K562 (cell line): ENCODE data around the gene MKRN1. TPM values are rescaled to one million over a fixed set of nuclear protein-coding genes. Genes with fewer than 3 reads are reported as not detected.

Experiments
- ATF1 ChIP-seq, 2 experiments: fragments of 450-650 bp in 1 of 2; IDR thresholded peaks; 2 replicates each; pipeline ENCODE4 v1.6.1; 2016; ENCODE audit warnings: missing compliant biosample characterization in 1 of 2, missing genetic modification characterization in 1 of 2
- BHLHE40 ChIP-seq: IDR thresholded peaks from 2 replicates; pipeline ENCODE4 v1.6.1; 2011; ENCODE audit warnings: low read length, improper control_type of control experiment
- CBFB ChIP-seq: sonication (generic); formaldehyde crosslinking; IDR thresholded peaks from 2 replicates; pipeline ENCODE4 v1.4.0; 2020; ENCODE audit warnings: mild to moderate bottlenecking, missing genetic modification reagents
- CCNT2 ChIP-seq: IDR thresholded peaks from 2 replicates; pipeline ENCODE4 v1.6.1; 2011; ENCODE audit warnings: borderline replicate concordance, low read depth, mild to moderate bottlenecking, moderate library complexity, mixed read lengths, low read length; ENCODE audit not compliant: insufficient read length; ENCODE audit errors: extremely low read depth
- CHCHD3 ChIP-seq: fragments of 250-450 bp; sonication (Bioruptor Pico); IDR thresholded peaks from 2 replicates; pipeline ENCODE4 v2.1.2; 2022; ENCODE audit warnings: mild to moderate bottlenecking
- ELF2 ChIP-seq: fragments of 250-450 bp; sonication (Bioruptor Pico); IDR thresholded peaks from 2 replicates; pipeline ENCODE4 v1.5.0; 2021; ENCODE audit warnings: mild to moderate bottlenecking
- FUS ChIP-seq: fragments of 200-400 bp; formaldehyde crosslinking; optimal IDR thresholded peaks from 2 replicates; pipeline ENCODE3; 2017; ENCODE audit warnings: low read depth, low read length
- GTF2A2 ChIP-seq: IDR thresholded peaks from 2 replicates; pipeline ENCODE4 v1.6.1; 2016; ENCODE audit warnings: mild to moderate bottlenecking, missing genetic modification characterization, missing compliant biosample characterization
- HNRNPK ChIP-seq: fragments of 200-400 bp; formaldehyde crosslinking; IDR thresholded peaks from one replicate; pipeline ENCODE4 v1.6.1; 2018; ENCODE audit warnings: mild to moderate bottlenecking, low read depth, low read length; ENCODE audit not compliant: poor library complexity, severe bottlenecking
- NONO ChIP-seq, 2 experiments: fragments of 200-400 bp in 1 of 2; fragments of 450-650 bp in 1 of 2; formaldehyde crosslinking in 1 of 2; IDR thresholded peaks; 2 replicates each; pipeline ENCODE4 v1.6.1; 2017; ENCODE audit warnings: low read depth in 2 of 2, mild to moderate bottlenecking in 2 of 2, moderate library complexity in 2 of 2, low read length in 1 of 2
- POLR2B ChIP-seq: fragments of 450-650 bp; IDR thresholded peaks from 2 replicates; pipeline ENCODE4 v1.6.1; 2018; ENCODE audit warnings: low read depth; ENCODE audit not compliant: partially characterized antibody
- POLR2H ChIP-seq: IDR thresholded peaks from 2 replicates; pipeline ENCODE4 v1.6.1; 2016; ENCODE audit warnings: missing genetic modification characterization, low read depth, mild to moderate bottlenecking, control low read depth, missing compliant biosample characterization, moderate library complexity
- RBBP5 ChIP-seq: fragments of 200-600 bp; sonication (generic); IDR thresholded peaks from 2 replicates; pipeline ENCODE4 v1.6.1; 2012; ENCODE audit warnings: borderline replicate concordance, mild to moderate bottlenecking, low read length, control low read depth, inconsistent platforms; ENCODE audit not compliant: insufficient read depth, poor library complexity, severe bottlenecking
- RHOXF2B ChIP-seq: fragments of 250-450 bp; sonication (Bioruptor Pico); conservative IDR thresholded peaks from 2 replicates; pipeline ENCODE4 v1.5.1; 2021
- RNF2 ChIP-seq: sonication (generic); IDR thresholded peaks from 2 replicates; pipeline ENCODE4 v1.6.1; 2016
- TBP ChIP-seq: optimal IDR thresholded peaks from 2 replicates; pipeline ENCODE3; 2011; ENCODE audit warnings: low read depth, low read length, improper control_type of control experiment
- TEAD1 ChIP-seq, 2 experiments: fragments of 450-650 bp in 1 of 2; sonication (generic) in 1 of 2; formaldehyde crosslinking; IDR thresholded peaks; 2 replicates each; pipeline versions ENCODE4 v1.4.0 to v1.8.0; 2020 to 2022; ENCODE audit warnings: mild to moderate bottlenecking in 2 of 2, missing genetic modification reagents in 1 of 2
- TRIM24 ChIP-seq, 2 experiments: fragments of 450-650 bp; IDR thresholded peaks; 2 replicates each; pipeline ENCODE4 v1.6.1; 2016
- ZNF165 ChIP-seq: fragments of 250-450 bp; sonication (Bioruptor Pico); IDR thresholded peaks from 2 replicates; pipeline ENCODE4 v1.4.0; 2020; ENCODE audit warnings: borderline replicate concordance
- ZNF398 ChIP-seq: fragments of 250-450 bp; sonication (Bioruptor Pico); IDR thresholded peaks from 2 replicates; pipeline ENCODE4 v1.8.0; 2021; ENCODE audit warnings: moderate library complexity, mild to moderate bottlenecking, inconsistent platforms
- ZNF551 ChIP-seq: fragments of 250-450 bp; sonication (Bioruptor Pico); IDR thresholded peaks from 2 replicates; pipeline ENCODE4 v1.5.0; 2021; ENCODE audit warnings: mild to moderate bottlenecking, moderate library complexity
- ZNF764 ChIP-seq: fragments of 250-450 bp; sonication (Bioruptor Pico); IDR thresholded peaks from 2 replicates; pipeline ENCODE4 v1.4.0; 2020; ENCODE audit warnings: low read depth, mild to moderate bottlenecking, moderate library complexity
- polyA plus RNA-seq, 8 experiments: library from polyadenylated mRNA; depleted of rRNA in 4 of 8; stranded (reverse) in 5 of 8; unstranded in 3 of 8; fragments of >200 nt; fragmentation: Nextera tagmentation in 2 of 8; fragmentation: Illumina TruSeq in 1 of 8; extraction: Ambion mirVana in 2 of 8; extraction: Trizol in 1 of 8; gene quantifications; 2 replicates each; pipeline versions ENCODE4 v1.2.1 to v1.2.3, GENCODE V29; 2011 to 2014; ENCODE audit warnings: inconsistent platforms in 1 of 8, missing spikeins in 1 of 8
- total RNA-seq, 7 experiments: library from RNA; depleted of rRNA in 6 of 7; stranded (reverse); fragments of >200 nt in 6 of 7; fragmentation: Illumina TruSeq in 2 of 7; extraction: Trizol in 2 of 7; gene quantifications; 2 replicates each; pipeline versions ENCODE4 v1.2.1 to v1.2.3, GENCODE V29; 2011 to 2021; ENCODE audit warnings: low replicate concordance in 1 of 7
- TF ChIP-seq, protein P1 (sequence below): fragments of 250-450 bp; sonication (Bioruptor Pico); IDR thresholded peaks from 2 replicates; pipeline ENCODE4 v1.5.1; 2021; ENCODE audit warnings: mild to moderate bottlenecking
- TF ChIP-seq, protein P2 (sequence below): fragments of 450-650 bp; formaldehyde crosslinking; IDR thresholded peaks from 2 replicates; pipeline ENCODE4 v1.4.0; 2022; ENCODE audit warnings: missing genetic modification characterization

MKRN1 gene
- total and polyA plus RNA-seq, 9 of the 15 experiments (the other 6 are each of a cell fraction or from before 2014, with no cell fraction given), result 30.5 to 90.3 (median 76.0) TPM

DNA sequence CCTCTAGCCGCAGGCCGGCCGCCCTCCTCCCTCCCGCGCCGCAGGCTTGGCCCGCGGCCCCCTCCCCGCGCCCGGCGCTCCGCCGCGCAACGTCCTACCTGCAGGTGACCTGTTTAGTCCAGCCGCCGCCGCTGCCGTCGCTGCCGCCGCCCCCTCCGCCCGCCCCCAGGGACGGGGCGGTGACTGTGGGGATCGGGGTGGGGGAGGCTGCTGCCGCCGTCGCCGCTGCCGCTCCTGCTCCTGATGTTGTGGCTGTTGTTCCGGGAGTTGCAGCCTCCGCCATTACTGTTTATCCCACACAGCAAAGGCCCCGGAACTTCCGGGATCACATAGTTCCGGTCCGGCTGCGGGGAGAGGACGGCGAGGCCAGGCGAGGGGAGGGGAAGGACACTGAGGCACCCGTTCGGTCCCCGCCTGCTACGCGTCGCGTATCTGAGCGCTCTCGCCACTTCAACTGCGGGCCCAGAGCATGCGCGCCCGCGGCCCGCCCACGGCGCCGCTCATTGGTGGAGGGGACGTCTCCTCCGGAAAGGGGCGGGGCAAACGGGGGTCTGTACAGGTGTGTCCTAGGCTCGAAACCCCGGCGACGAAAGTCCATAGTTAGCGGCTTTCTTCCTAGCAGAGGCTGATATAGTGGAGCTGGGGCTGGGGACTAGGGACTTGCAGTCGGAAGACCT is at the start of gene MKRN1 (continued):
- no peak for TF ChIP-seq ZNF764
- TF ChIP-seq BHLHE40, result peak; percentile 55
- TF ChIP-seq HNRNPK, result no peak
- TF ChIP-seq ZNF165 (CRISPR knock-in tag), result 0 out of 2 replicates have a peak, but pooled peaks have one; percentile 5
- TF ChIP-seq RHOXF2B (CRISPR knock-in tag), result 0 out of 2 replicates have a peak, but pooled peaks have one; percentile 69
- TF ChIP-seq TRIM24 (IDR thresholded peaks at IDR 0.05), result peak in 1 of 2 experiments; percentile 82; a peak in 2 of 4 replicates
- TF ChIP-seq CHCHD3 (CRISPR knock-in tag), result 0 out of 2 replicates have a peak, but pooled peaks have one; percentile 69
- peak in 1 of 2 experiments; percentile 89; a peak in 1 of 4 replicates for TF ChIP-seq TEAD1 (CRISPR knock-in tag; IDR thresholded peaks at IDR 0.05)
- peak; percentile 90 for TF ChIP-seq RBBP5
- peak; percentile 66 for TF ChIP-seq TBP
- TF ChIP-seq ATF1 (CRISPR knock-in tag; IDR thresholded peaks at IDR 0.05), result no peak; the same call in 1 of the 2 replicates
- peak; percentile 90 for TF ChIP-seq ATF1 (tag; IDR thresholded peaks at IDR 0.05)
- peak; percentile 67; the same call in 1 of the 2 replicates for TF ChIP-seq RNF2
- TF ChIP-seq ZNF551 (CRISPR knock-in tag), result no peak
- TF ChIP-seq CCNT2, result peak; percentile 63
- no peak for TF ChIP-seq CBFB
- peak; percentile 50 for TF ChIP-seq FUS
- TF ChIP-seq NONO (IDR thresholded peaks at IDR 0.05; ENCODE audit: low read depth in 2 of 2, low read length in 1 of 2), result peak in 1 of 2 experiments; percentile 73; a peak in 3 of 4 replicates
- TF ChIP-seq ELF2 (CRISPR knock-in tag), result peak; percentile 96
- TF ChIP-seq, protein P1, sequence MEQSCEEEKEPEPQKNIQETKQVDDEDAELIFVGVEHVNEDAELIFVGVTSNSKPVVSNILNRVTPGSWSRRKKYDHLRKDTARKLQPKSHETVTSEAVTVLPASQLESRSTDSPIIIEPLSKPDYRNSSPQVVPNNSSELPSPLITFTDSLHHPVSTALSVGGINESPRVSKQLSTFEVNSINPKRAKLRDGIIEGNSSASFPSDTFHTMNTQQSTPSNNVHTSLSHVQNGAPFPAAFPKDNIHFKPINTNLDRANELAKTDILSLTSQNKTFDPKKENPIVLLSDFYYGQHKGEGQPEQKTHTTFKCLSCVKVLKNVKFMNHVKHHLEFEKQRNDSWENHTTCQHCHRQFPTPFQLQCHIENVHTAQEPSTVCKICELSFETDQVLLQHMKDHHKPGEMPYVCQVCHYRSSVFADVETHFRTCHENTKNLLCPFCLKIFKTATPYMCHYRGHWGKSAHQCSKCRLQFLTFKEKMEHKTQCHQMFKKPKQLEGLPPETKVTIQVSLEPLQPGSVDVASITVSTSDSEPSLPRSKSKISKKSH (CRISPR knock-in tag), result no peak
- TF ChIP-seq GTF2A2 (tag), result 0 out of 2 replicates have a peak, but pooled peaks have one; percentile 69
- no peak for TF ChIP-seq ZNF398 (CRISPR knock-in tag)
- peak; percentile 90 for TF ChIP-seq POLR2H (tag)
- TF ChIP-seq, protein P2, sequence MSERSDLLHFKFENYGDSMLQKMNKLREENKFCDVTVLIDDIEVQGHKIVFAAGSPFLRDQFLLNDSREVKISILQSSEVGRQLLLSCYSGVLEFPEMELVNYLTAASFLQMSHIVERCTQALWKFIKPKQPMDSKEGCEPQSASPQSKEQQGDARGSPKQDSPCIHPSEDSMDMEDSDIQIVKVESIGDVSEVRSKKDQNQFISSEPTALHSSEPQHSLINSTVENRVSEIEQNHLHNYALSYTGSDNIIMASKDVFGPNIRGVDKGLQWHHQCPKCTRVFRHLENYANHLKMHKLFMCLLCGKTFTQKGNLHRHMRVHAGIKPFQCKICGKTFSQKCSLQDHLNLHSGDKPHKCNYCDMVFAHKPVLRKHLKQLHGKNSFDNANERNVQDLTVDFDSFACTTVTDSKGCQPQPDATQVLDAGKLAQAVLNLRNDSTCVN, result no peak
- TF ChIP-seq POLR2B, result peak; percentile 85
